Body of pancreas (tissue), 4 donors: Measurements from ENCODE around the gene CPXM1. TPM values are rescaled to one million over a fixed set of nuclear protein-coding genes. Genes with fewer than 3 reads are reported as not detected.

Source experiments
- ATAC-seq: fragments of 150-250 bp; one replicate; pipeline ENCODE4 v1.9.1; 2016
- DNase-seq, 4 donors: peaks; one replicate each; pipeline ENCODE4 v3.0.0-alpha.2; 2019
- H3K27ac ChIP-seq, 4 donors: fragments of 200-600 bp; sonication (generic); 1 replicate in 3 of 4; 2 replicates in 1 of 4; pipeline versions ENCODE4 v1.5.1 to v1.6.1; 2016 to 2019; ENCODE audit warnings: mild to moderate bottlenecking in 1 of 4, mixed read lengths in 1 of 4, moderate library complexity in 1 of 4
- H3K27me3 ChIP-seq, 2 donors: fragments of 200-600 bp; sonication (generic); one replicate each; pipeline ENCODE4 v1.6.0; 2016; ENCODE audit warnings: mild to moderate bottlenecking in 1 of 2
- H3K36me3 ChIP-seq, 2 donors: fragments of 200-600 bp; sonication (generic); replicated peaks in 1 of 2; 2 replicates each; pipeline ENCODE4 v1.5.1; 2016; ENCODE audit warnings: low read depth in 2 of 2; ENCODE audit not compliant: insufficient read depth in 1 of 2
- H3K4me1 ChIP-seq: fragments of 200-600 bp; sonication (generic); one replicate; pipeline ENCODE4 v1.6.0; 2016
- H3K4me3 ChIP-seq, 2 donors: fragments of 200-600 bp; sonication (generic); 1 replicate in 1 of 2; 2 replicates in 1 of 2; pipeline ENCODE4 v1.5.1; 2016 to 2019
- H3K9me3 ChIP-seq, 3 donors: fragments of 200-600 bp; sonication (generic); 1 replicate in 2 of 3; 2 replicates in 1 of 3; pipeline ENCODE4 v1.5.1; 2016
- CTCF ChIP-seq, 7 experiments: fragments of 450-650 bp in 4 of 7; fragments of 200-600 bp in 3 of 7; sonication (generic) in 3 of 7; IDR thresholded peaks; one replicate each; pipeline ENCODE4 v1.5.1; 2016 to 2019; ENCODE audit warnings: antibody characterized with exemption in 7 of 7
- POLR2A ChIP-seq, 3 donors: fragments of 450-650 bp; IDR thresholded peaks; one replicate each; pipeline ENCODE4 v1.6.1; 2016; ENCODE audit warnings: antibody characterized with exemption in 3 of 3, mild to moderate bottlenecking in 2 of 3
- WGBS, 2 donors: methylation state at CpG; one replicate each; pipeline ENCODE4 v1.1.5; 2017; 5-methylcytosine and 5-hydroxymethylcytosine counted together
- intact Hi-C: fragments of 100-400 bp; cut with DNase I; formaldehyde crosslinking; loops from one replicate; pipeline ENCODE4 v1.15.1; 2023
- total RNA-seq, 2 donors: library from RNA; depleted of rRNA; stranded (reverse); fragments of >200 nt; gene quantifications; one replicate each; pipeline ENCODE4 v1.1.0, GENCODE V29; 2016

The CPXM1 gene
- total RNA-seq, 2 donors from 2014 or later: 2.3 to 4.9 TPM

- Histone ChIP-seq H3K27ac (no peak overlapping the region), H3K9me3 (no peaks in the 10 kb centered on the region), H3K4me1 (peaks cover 23% of the 10 kb centered on the region), H3K4me3 (no peak overlapping the region), H3K27me3 (peaks cover 0 to 7% of the 10 kb centered on the region in 2 donors), H3K36me3 (no peaks in the 10 kb centered on the region)
- no peak for TF ChIP-seq POLR2A (IDR thresholded peaks at IDR 0.05)
- TF ChIP-seq CTCF (IDR thresholded peaks at IDR 0.05): no peak
- 58 to 93% methylated on average over 5 to 6 of the region's 6 CpGs for WGBS, 2 donors
- DNase-seq (no peak), ATAC-seq (no peak)
- intact Hi-C loops: no loop called here
Measured at GRCh38 chr20:2798814-2799213, 1.6 kb downstream of the CPXM1 start.

GRCh38 chr20:2798095-2798805 is 2.2 kb downstream of the CPXM1 start:
- no peak overlapping the region for H3K4me3 ChIP-seq
- peaks cover 0 to 7% of the 10 kb centered on the region in 2 donors for H3K27me3 ChIP-seq
- intact Hi-C loops: no loop called here
- no peak for ATAC-seq
- no peaks in the 10 kb centered on the region for H3K36me3 ChIP-seq
- H3K4me1 ChIP-seq: peaks cover 23% of the 10 kb centered on the region
- no peak overlapping the region for H3K27ac ChIP-seq
- no peak for DNase-seq
- no peaks in the 10 kb centered on the region for H3K9me3 ChIP-seq
- 27 to 79% methylated on average over 3 to 19 of the region's 19 CpGs for WGBS, 2 donors
- TF ChIP-seq CTCF (IDR thresholded peaks at IDR 0.05): no peak
- no peak for TF ChIP-seq POLR2A (IDR thresholded peaks at IDR 0.05)

- no peaks in the 10 kb centered on the region for H3K9me3 ChIP-seq
- no peak for ATAC-seq
- intact Hi-C loops: no loop called here
- WGBS, 2 donors: 66 to 68% methylated on average over 4 to 16 of the region's 16 CpGs
- peaks cover 23% of the 10 kb centered on the region for H3K4me1 ChIP-seq
- no peak for TF ChIP-seq CTCF (IDR thresholded peaks at IDR 0.05)
- TF ChIP-seq POLR2A (IDR thresholded peaks at IDR 0.05): no peak
- no peaks in the 10 kb centered on the region for H3K36me3 ChIP-seq
- H3K27ac ChIP-seq: no peak overlapping the region
- H3K4me3 ChIP-seq: no peak overlapping the region
- no peak for DNase-seq
- H3K27me3 ChIP-seq: peaks cover 0 to 7% of the 10 kb centered on the region in 2 donors
Measured at GRCh38 chr20:2797136-2797983, 3.1 kb downstream of the CPXM1 start.

GRCh38 chr20:2796011-2796660 is 4.3 kb downstream of the CPXM1 start:
- intact Hi-C loops: no loop called here
- ATAC-seq (no peak), DNase-seq (no peak)
- 65 to 78% methylated on average over 5 to 20 of the region's 20 CpGs for WGBS, 2 donors
- Histone ChIP-seq H3K27ac (no peak overlapping the region), H3K4me3 (no peak overlapping the region), H3K27me3 (peaks cover 0 to 7% of the 10 kb centered on the region in 2 donors), H3K36me3 (no peaks in the 10 kb centered on the region), H3K9me3 (no peaks in the 10 kb centered on the region), H3K4me1 (peaks cover 18% of the 10 kb centered on the region)
- no peak for TF ChIP-seq POLR2A (IDR thresholded peaks at IDR 0.05)
- TF ChIP-seq CTCF (IDR thresholded peaks at IDR 0.05): no peak
